GM12801 (cell line): ENCODE results near the gene SIGLEC8.

Source experiments
- CTCF ChIP-seq: IDR thresholded peaks from one replicate; pipeline ENCODE4 v1.5.1; 2011; ENCODE audit warnings: control low read depth; ENCODE audit not compliant: insufficient read length; ENCODE audit errors: extremely low read depth

The SIGLEC8 gene

GRCh38 chr19:51461723-51462161 is 3.5 kb upstream of the SIGLEC8 start:
- TF ChIP-seq CTCF = no peak

- no peak for TF ChIP-seq CTCF
Observed at GRCh38 chr19:51460164-51460992, 2.1 kb upstream of the SIGLEC8 start.

GRCh38 chr19:51458899-51459505 is 748 bp upstream of the SIGLEC8 start:
- TF ChIP-seq CTCF = no peak

- no peak for TF ChIP-seq CTCF
Observed at GRCh38 chr19:51457351-51458013, 772 bp downstream of the SIGLEC8 start.

GRCh38 chr19:51456541-51457290 is 1.5 kb downstream of the SIGLEC8 start:
- TF ChIP-seq CTCF = no peak

- no peak for TF ChIP-seq CTCF
Observed at GRCh38 chr19:51450730-51451307, 7.4 kb downstream of the SIGLEC8 start.

- TF ChIP-seq CTCF = no peak
Observed at GRCh38 chr19:51448411-51449016, 9.7 kb downstream of the SIGLEC8 start.
